ENCODE measurements around the gene RAVER1.
"Not testable (repeated sequence)": the region's sequence is repeated elsewhere in the genome, so short reads cannot be mapped to it uniquely, and the experiment has no call there.

Gene RAVER1

GRCh38 chr19:10332965-10333757, at the start of gene RAVER1:
Gene RAVER1, minus strand, starts transcription at chr19:10333529. Its CDS starts 22 bp downstream, at chr19:10333507.
- peak; percentile 68 for FAIRE-seq

DNA sequence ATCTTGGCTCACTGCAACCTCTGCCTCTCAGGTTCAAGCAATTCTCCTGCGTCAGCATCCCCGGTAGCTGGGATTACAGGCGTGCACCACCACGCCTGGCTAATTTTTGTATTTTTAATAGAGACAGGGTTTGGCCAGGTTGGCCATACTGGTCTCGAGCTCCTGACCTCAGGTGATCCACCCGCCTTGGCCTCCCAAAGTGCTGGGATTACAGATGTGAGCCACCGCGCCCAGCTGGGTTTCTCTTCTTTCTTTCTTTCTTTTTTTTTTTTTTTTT, 49.8 kb upstream of the RAVER1 start:
- not testable (repeated sequence) for DNase-seq (ENCODE audit: low spot score); FAIRE-seq

More at GRCh38 chr19:10332965-10333757, at the start of gene RAVER1:
- peak; percentile 96 for DNase-seq (ENCODE audit: low spot score)

- FAIRE-seq = peak; percentile 74
- DNase-seq (ENCODE audit: low spot score) = peak; percentile 99
Measured at GRCh38 chr19:10380313-10381102, 47.2 kb upstream of the RAVER1 start, which contains the start of gene TYK2. Gene TYK2, minus strand, starts transcription at chr19:10380572. Its CDS starts 2,166 bp downstream, at chr19:10378406.

- FAIRE-seq (no peak), DNase-seq (ENCODE audit: low spot score) (no peak)
Measured at GRCh38 chr19:10379880-10380312, 46.6 kb upstream of the RAVER1 start.

GRCh38 chr19:10378124-10378523, 44.8 kb upstream of the RAVER1 start:
- no peak for DNase-seq (ENCODE audit: low spot score)

DNA sequence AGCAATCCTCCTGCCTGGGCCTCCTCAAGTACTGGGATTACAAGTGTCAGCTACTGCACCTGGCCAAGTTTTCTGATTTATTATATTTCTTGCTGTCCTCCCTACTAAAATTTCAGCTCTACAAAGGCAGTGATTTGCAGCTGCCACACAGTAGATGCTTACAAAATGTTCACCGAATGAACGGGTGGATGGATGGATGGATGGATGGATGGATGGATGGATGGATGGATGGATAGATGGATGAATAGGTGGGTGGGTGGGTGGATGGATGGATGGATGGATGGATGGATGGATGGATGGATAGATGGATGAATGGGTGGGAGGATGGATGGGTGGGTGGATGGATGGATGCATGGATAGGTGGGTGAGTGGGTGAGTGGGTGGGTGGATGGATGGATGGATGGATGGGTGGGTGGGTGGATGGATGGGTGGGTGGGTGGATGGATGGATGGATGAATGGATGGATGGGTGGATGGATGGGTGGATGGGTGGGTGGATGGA, 43.9 kb upstream of the RAVER1 start:
- not testable (repeated sequence) for FAIRE-seq; DNase-seq (ENCODE audit: low spot score)

More at GRCh38 chr19:10378124-10378523, 44.8 kb upstream of the RAVER1 start:
- no peak for FAIRE-seq

DNA sequence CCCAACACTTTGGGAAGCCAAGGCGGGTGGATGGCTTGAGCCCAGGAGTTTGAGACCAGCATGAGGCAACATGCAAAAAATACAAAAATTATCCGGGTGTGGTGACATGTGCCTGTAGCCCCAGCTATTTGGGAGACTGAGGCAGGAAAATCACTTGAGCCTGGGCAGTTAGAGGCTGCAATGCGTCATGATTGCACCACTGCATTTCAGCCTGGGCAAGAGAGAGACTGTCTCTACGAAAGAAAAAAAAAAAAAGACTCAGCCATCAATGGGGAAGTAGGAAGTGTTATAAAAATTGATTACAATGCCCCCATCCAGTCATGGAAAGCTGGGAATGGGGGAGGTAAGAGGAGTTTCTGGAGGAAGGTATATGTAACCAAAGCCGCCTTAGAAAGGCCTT, 41.6 kb upstream of the RAVER1 start:
- FAIRE-seq (no peak), DNase-seq (ENCODE audit: low spot score) (no peak)

DNA sequence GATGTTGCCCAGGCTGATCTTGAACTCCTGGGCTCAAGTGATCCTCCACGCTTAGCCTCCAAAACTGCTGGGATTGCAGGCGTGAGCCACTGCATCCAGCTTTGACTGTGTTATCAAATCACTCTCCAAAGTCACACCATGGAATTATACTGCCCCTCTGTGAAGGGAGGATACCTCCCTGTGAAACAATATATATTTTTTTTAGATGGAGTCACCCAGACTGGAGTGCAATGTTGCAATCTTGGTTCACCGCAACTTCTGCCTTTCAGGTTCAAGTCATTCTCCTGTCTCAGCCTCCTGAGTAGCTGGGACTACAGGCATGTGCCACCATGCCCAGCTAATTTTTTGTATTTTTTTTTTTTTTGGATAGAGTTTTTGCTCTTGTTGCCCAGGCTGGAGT, 39.4 kb upstream of the RAVER1 start:
- no peak for DNase-seq (ENCODE audit: low spot score)
- FAIRE-seq = no peak

- DNase-seq (ENCODE audit: low spot score) = no peak
- no peak for FAIRE-seq
Measured at GRCh38 chr19:10368101-10368803, 34.9 kb upstream of the RAVER1 start.

- FAIRE-seq; DNase-seq (ENCODE audit: low spot score): not testable (repeated sequence)
Measured at GRCh38 chr19:10366950-10367512, 33.7 kb upstream of the RAVER1 start.

GRCh38 chr19:10365518-10365917, 32.2 kb upstream of the RAVER1 start:
- DNase-seq (ENCODE audit: low spot score) (no peak), FAIRE-seq (no peak)

GRCh38 chr19:10364644-10365043, 31.3 kb upstream of the RAVER1 start:
- no peak for DNase-seq (ENCODE audit: low spot score)
- no peak for FAIRE-seq

- DNase-seq (ENCODE audit: low spot score) = no peak
- no peak for FAIRE-seq
Measured at GRCh38 chr19:10363789-10364281, 30.5 kb upstream of the RAVER1 start.

- no peak for DNase-seq (ENCODE audit: low spot score)
- no peak for FAIRE-seq
Measured at GRCh38 chr19:10362259-10362658, 28.9 kb upstream of the RAVER1 start.

DNA sequence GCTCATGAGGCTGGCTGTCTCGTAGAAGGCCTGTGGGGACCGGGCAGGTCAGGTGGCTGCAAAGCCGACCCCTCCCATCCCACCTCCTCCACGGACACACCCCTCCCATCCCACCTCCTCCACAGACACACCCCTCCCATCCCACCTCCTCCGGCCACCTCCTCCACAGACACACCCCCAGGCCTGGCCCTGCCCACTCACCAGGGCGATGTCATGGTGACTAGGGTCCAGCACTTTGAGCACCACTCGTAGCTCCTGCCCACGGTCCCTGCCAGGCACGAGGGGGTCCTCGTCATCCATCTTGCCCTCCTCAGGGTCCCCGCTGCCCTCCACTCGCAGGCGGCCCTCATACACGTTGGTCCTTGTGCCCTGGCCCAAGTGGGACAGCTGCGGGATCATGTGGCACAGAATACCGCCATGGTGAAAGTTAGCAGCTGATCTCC, 28.3 kb upstream of the RAVER1 start:
- DNase-seq (ENCODE audit: low spot score) (no peak), FAIRE-seq (no peak)

DNA sequence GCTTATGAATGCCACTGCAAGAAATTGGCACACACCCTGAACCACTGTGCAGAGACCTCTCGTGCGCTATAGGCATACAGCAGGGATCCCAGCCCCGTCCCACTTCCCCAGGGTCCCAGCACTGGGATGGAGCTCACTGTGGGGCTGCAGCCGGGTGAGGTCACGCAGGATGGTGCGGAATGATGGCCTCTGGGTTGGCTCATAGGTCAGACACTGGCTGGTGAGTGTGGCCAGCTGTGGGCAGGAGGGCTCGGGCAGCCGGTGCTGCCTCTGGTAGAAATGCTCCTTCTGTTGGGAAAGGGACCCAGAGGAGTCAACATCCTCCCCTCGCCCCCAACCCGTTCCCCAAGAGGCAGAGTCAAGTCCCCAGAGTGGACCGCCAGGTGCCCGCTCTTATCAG, 23.1 kb upstream of the RAVER1 start:
- FAIRE-seq (no peak), DNase-seq (ENCODE audit: low spot score) (no peak)

- FAIRE-seq (no peak), DNase-seq (ENCODE audit: low spot score) (no peak)
Measured at GRCh38 chr19:10353793-10354391, 20.6 kb upstream of the RAVER1 start.

GRCh38 chr19:10352764-10353671, 19.7 kb upstream of the RAVER1 start:
- DNase-seq (ENCODE audit: low spot score) (no peak), FAIRE-seq (no peak)

- DNase-seq (ENCODE audit: low spot score) (no peak), FAIRE-seq (no peak)
Measured at GRCh38 chr19:10346509-10346908, 13.2 kb upstream of the RAVER1 start.

DNA sequence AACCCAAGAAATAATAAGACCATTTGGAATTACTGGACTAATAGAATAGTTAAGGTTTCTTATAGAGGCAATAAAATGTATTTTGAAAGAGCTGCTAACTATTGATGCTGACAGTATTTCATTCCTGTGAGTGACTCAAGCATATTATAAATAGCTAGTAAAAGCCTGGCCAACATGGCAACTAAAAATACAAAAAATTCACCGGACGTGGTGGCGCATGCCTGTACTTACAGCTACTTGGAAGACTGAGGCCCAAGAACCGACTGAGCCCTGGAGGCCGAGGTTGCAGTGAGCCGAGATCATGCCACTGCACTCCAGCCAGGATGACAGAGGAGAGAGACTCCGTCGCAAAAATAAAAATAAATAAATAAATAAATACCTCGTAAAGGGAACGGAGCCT, 11.5 kb upstream of the RAVER1 start:
- FAIRE-seq (no peak), DNase-seq (ENCODE audit: low spot score) (no peak)

Data from urothelium cell line (cell line).